Measurements from ENCODE around the gene PPP1R3E. TPM values are rescaled to one million over a fixed set of nuclear protein-coding genes. Genes with fewer than 3 reads are reported as not detected.
A peak's percentile ranks its signal among the peaks of the same experiment; 100 is the strongest.

Gene PPP1R3E
- total RNA-seq, 1 experiment from 2014 or later = 10.9 TPM

DNA sequence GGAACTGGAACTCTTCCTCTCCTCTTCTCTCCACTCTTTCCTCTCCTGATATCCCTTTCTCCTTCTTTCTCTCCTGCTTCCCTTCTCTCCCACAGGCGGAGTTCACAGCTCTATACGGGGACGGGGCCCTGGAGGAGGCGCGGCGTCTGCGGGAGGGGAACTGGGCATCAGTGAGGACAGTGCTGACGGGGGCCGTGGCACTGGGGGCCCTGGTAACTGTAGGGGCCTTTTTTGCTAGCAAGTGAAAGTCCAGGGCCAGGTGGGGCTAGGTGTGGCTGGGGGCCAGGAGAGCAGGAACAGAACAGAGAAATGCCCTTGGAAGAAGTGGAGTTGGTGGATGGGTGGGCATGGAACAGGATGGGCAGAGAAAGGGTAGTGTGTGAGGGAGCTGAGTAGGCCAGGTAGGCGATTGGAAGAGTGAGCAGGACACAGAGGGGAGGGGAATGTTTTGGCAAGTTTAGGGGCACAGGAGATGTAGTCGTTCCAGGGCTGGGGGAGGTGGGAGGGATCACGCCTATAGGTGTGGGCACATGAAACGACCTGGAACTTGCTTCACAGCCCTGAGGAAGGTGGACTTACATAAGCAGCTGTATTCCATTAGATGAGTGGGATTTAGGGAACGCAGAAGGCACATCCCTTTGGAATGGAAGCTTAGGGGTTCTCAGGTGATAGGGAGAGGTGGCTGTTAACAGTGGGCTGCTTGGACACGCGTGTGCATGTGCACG lies 6.2 kb upstream of the PPP1R3E start:
- POLR2A ChIA-PET (ENCODE audit: low non-redundant PET) = no interaction called here
- BruUV-seq (replicated peaks) = TSS peak; percentile 15

DNA sequence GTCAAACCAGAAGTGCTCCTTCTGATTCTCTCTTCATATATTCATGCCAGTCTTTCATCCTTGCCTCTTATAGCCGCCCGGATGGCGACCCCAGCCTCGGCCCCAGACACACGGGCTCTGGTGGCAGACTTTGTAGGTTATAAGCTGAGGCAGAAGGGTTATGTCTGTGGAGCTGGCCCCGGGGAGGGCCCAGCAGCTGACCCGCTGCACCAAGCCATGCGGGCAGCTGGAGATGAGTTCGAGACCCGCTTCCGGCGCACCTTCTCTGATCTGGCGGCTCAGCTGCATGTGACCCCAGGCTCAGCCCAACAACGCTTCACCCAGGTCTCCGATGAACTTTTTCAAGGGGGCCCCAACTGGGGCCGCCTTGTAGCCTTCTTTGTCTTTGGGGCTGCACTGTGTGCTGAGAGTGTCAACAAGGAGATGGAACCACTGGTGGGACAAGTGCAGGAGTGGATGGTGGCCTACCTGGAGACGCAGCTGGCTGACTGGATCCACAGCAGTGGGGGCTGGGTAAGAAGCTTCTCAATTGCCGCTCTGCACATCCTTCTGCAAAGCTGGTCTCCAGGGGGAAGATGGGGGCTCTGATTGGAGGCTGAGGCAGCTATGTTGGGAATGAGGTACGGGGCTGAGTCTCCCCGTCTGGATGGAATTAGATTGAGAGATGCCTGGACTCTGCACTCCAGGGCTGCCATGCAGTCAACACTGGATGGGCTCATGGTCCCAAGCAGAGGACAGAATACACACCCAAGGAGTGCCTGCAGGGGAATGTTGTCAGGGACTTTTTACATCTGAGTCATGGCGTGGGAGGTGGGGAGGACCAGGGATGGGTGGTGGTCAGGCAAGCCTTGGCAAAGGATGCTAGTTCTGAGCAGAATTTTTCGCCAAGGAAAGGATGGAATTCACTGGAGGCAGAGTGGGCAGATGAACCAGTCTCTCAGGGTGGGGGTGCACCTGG lies 5.3 kb upstream of the PPP1R3E start:
- Histone ChIP-seq H3K27me3 (replicated peaks; ENCODE audit: insufficient read depth, low read depth, low read length, poor library complexity) (no peaks in the 10 kb centered on the region), H3K9me3 (ENCODE audit: low read depth, low read length, poor library complexity, severe bottlenecking) (no peaks in the 10 kb centered on the region), H3K4me3 (ENCODE audit: low read depth, low read length, poor library complexity, severe bottlenecking) (peak overlapping the region; percentile 85), H3K4me1 (ENCODE audit: insufficient read depth, low read length, poor library complexity, severe bottlenecking) (peaks cover 12% of the 10 kb centered on the region), H3K36me3 (ENCODE audit: insufficient read depth, low read length, poor library complexity, severe bottlenecking) (peaks cover 6% of the 10 kb centered on the region), H3K27ac (ENCODE audit: low read depth, low read length, poor library complexity, severe bottlenecking) (peak overlapping the region; percentile 83)
- no peak for DNase-seq (ENCODE audit: low spot score)
- TF ChIP-seq EZH2 (IDR thresholded peaks at IDR 0.05; ENCODE audit: borderline replicate concordance, low read depth, low read length, poor library complexity, severe bottlenecking) = no peak
- TF ChIP-seq, protein P1, sequence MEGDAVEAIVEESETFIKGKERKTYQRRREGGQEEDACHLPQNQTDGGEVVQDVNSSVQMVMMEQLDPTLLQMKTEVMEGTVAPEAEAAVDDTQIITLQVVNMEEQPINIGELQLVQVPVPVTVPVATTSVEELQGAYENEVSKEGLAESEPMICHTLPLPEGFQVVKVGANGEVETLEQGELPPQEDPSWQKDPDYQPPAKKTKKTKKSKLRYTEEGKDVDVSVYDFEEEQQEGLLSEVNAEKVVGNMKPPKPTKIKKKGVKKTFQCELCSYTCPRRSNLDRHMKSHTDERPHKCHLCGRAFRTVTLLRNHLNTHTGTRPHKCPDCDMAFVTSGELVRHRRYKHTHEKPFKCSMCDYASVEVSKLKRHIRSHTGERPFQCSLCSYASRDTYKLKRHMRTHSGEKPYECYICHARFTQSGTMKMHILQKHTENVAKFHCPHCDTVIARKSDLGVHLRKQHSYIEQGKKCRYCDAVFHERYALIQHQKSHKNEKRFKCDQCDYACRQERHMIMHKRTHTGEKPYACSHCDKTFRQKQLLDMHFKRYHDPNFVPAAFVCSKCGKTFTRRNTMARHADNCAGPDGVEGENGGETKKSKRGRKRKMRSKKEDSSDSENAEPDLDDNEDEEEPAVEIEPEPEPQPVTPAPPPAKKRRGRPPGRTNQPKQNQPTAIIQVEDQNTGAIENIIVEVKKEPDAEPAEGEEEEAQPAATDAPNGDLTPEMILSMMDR (conservative IDR thresholded peaks at IDR 0.05; ENCODE audit: low read depth, low read length) = no peak
- ChIA-PET CTCF (interaction anchor here (0.5 kb wide), 1 partner anchor 238 kb away, joined by 4 read pairs; no protein-coding TSS in a partner anchor), POLR2A (ENCODE audit: low non-redundant PET) (no interaction called here)
- no TSS peak for BruUV-seq (replicated peaks)
- intact Hi-C loops (cut with micrococcal nuclease; ENCODE audit: unreplicated experiment) = no loop called here

More for the DNA sequence above, 6.2 kb upstream of the PPP1R3E start:
- Histone ChIP-seq H3K36me3 (ENCODE audit: insufficient read depth, low read length, poor library complexity, severe bottlenecking) (peaks cover 6% of the 10 kb centered on the region), H3K27me3 (replicated peaks; ENCODE audit: insufficient read depth, low read depth, low read length, poor library complexity) (no peaks in the 10 kb centered on the region), H3K27ac (ENCODE audit: low read depth, low read length, poor library complexity, severe bottlenecking) (peak overlapping the region; percentile 13), H3K9me3 (ENCODE audit: low read depth, low read length, poor library complexity, severe bottlenecking) (no peaks in the 10 kb centered on the region), H3K4me3 (ENCODE audit: low read depth, low read length, poor library complexity, severe bottlenecking) (no peak overlapping the region), H3K4me1 (ENCODE audit: insufficient read depth, low read length, poor library complexity, severe bottlenecking) (peaks cover 9% of the 10 kb centered on the region)
- CTCF ChIA-PET = no interaction called here
- no peak for TF ChIP-seq EZH2 (IDR thresholded peaks at IDR 0.05; ENCODE audit: borderline replicate concordance, low read depth, low read length, poor library complexity, severe bottlenecking)
- TF ChIP-seq, protein P1 (conservative IDR thresholded peaks at IDR 0.05; ENCODE audit: low read depth, low read length) = no peak
- no peak for DNase-seq (ENCODE audit: low spot score)
- intact Hi-C loops (cut with micrococcal nuclease; ENCODE audit: unreplicated experiment) = no loop called here

DNA sequence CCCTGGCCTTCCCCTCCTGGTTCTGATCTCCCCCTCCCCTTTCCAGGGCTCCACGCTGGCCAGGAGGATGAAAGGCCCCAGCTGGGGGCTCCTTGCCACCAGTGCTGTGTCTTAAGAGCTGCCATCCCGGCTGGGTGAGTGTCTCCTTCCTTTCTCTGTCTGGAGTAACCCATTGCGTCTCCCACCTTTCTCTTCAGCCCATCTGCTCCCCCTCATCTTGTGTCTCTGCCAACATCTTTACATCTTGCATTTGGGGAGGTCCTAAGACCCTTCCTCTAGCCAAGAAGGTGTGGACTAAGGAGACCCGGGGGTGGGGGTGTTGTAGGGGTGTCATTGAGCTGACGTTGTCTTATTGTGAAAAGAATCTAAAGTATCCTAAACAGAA lies 4.5 kb upstream of the PPP1R3E start:
- intact Hi-C loops (cut with micrococcal nuclease; ENCODE audit: unreplicated experiment) = no loop called here
- Histone ChIP-seq H3K27me3 (replicated peaks; ENCODE audit: insufficient read depth, low read depth, low read length, poor library complexity) (no peaks in the 10 kb centered on the region), H3K27ac (ENCODE audit: low read depth, low read length, poor library complexity, severe bottlenecking) (peak overlapping the region; percentile 83)

More for the DNA sequence above, 4.5 kb upstream of the PPP1R3E start:
- DNase-seq (ENCODE audit: low spot score) = no peak
- Histone ChIP-seq H3K4me1 (ENCODE audit: insufficient read depth, low read length, poor library complexity, severe bottlenecking) (peaks cover 15% of the 10 kb centered on the region), H3K4me3 (ENCODE audit: low read depth, low read length, poor library complexity, severe bottlenecking) (peak overlapping the region; percentile 85), H3K36me3 (ENCODE audit: insufficient read depth, low read length, poor library complexity, severe bottlenecking) (peaks cover 6% of the 10 kb centered on the region), H3K9me3 (ENCODE audit: low read depth, low read length, poor library complexity, severe bottlenecking) (no peaks in the 10 kb centered on the region)
- no peak for TF ChIP-seq EZH2 (IDR thresholded peaks at IDR 0.05; ENCODE audit: borderline replicate concordance, low read depth, low read length, poor library complexity, severe bottlenecking)
- TF ChIP-seq, protein P1 (conservative IDR thresholded peaks at IDR 0.05; ENCODE audit: low read depth, low read length) = no peak
- BruUV-seq (replicated peaks) = no TSS peak
- POLR2A ChIA-PET (ENCODE audit: low non-redundant PET) = no interaction called here
- CTCF ChIA-PET = interaction anchor here (0.5 to 1.5 kb wide), 6 partner anchors 11 to 256 kb away, joined by 3 to 5 read pairs (median 4); partner anchors contain the start of gene C14orf119
